GM12801 (cell line): ENCODE measurements around the gene RIMS1.

ENCODE experiments used
- CTCF ChIP-seq: IDR thresholded peaks from one replicate; pipeline ENCODE4 v1.5.1; 2011; ENCODE audit warnings: control low read depth; ENCODE audit not compliant: insufficient read length; ENCODE audit errors: extremely low read depth

Gene RIMS1

GRCh38 chr6:72261554-72261953 lies 375.2 kb downstream of the RIMS1 start:
- TF ChIP-seq CTCF: no peak

- no peak for TF ChIP-seq CTCF
These were observed 375.9 kb downstream of the RIMS1 start for GRCh38 chr6:72262254-72262653.

- no peak for TF ChIP-seq CTCF
These were observed 381.1 kb downstream of the RIMS1 start for GRCh38 chr6:72267470-72267869.

GRCh38 chr6:72271531-72271930 lies 385.2 kb downstream of the RIMS1 start:
- TF ChIP-seq CTCF: no peak

- no peak for TF ChIP-seq CTCF
These were observed 386.6 kb downstream of the RIMS1 start for GRCh38 chr6:72272958-72273357.

GRCh38 chr6:72275888-72276287 lies 389.5 kb downstream of the RIMS1 start:
- no peak for TF ChIP-seq CTCF

GRCh38 chr6:72282201-72282600 lies 395.9 kb downstream of the RIMS1 start:
- TF ChIP-seq CTCF: no peak

- no peak for TF ChIP-seq CTCF
These were observed 397.2 kb downstream of the RIMS1 start for GRCh38 chr6:72283571-72283970.
